ENCODE data around the gene YWHAG.

The YWHAG gene

DNA sequence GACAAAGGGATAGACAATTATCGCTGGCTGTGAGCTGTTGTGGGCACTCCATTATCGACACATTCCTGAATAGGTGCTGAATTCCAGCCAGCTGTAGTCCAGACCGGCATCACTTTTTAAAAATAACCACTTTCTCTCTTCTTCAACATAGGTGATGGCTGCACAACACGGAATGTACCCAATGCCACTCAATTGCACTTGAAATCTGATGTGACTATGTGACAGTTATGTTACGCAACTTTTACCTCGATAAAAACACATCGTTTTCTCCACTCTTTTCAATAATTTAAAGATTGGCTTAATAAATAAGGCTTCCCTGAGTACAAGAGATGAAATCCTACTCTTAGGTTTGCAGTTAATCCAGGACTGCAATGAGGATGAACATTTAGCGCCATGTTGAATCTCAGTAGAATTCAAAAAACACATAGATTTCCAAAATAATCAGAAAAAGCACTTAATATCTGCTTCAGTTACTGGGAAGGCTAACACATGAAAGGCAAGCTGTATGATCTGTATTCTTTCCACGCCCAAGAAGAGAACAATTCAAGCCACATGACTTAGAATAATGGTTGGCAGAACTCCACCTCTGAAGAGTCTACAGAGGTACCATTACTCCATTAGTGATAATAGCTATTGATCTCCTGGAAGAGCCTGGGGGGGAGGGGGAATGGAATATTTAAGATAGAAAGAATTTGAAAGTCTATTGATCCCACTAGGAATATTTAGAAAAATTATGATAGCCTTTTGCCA lies 3.6 kb downstream of the YWHAG start:
- no peak for TF ChIP-seq CTCF (IDR thresholded peaks at IDR 0.05; ENCODE audit: borderline replicate concordance, insufficient read depth, low read depth, low read length)
- no peak overlapping the region for H3K4me3 ChIP-seq (ENCODE audit: low read depth, low read length)

DNA sequence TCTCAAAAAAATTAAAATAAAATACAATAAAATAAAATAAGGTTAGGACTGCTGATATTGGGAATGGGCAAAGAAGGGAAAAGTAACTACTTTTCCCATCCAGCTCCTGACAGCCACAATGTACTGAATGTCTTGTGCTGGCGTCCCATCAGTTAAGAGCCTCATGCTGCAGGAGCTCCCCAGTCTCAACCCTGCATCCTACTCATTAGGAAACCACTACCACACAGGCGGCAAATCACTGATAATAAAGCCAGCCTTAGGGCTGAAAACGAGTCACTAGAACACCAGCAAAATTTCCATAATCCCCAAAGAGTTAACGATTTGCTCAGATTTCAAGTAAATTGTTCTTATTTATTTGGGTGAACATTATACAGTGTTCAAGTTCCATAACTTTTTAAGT lies 4.3 kb downstream of the YWHAG start:
- H3K4me3 ChIP-seq (ENCODE audit: low read depth, low read length), result no peak overlapping the region
- TF ChIP-seq CTCF (IDR thresholded peaks at IDR 0.05; ENCODE audit: borderline replicate concordance, insufficient read depth, low read depth, low read length), result no peak

DNA sequence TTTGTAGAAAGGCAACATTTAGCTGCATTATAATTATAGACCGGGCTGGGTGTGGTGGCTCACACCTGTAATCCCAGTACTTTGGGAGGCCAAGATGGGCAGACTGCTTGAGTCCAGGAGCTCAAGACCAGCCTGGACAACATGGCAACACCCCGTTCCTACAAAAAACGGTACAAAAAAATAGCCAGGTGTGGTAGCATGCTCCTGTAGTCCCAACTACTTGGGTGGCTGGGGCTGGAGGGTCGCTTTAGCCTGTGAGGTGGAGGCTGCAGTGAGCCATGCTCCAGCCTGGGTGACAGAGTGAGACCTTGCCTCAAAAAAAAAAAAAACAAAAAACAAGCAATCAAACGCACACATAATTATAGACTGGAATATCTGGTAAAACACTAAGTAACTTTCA lies 5.0 kb downstream of the YWHAG start:
- no peak overlapping the region for H3K4me3 ChIP-seq (ENCODE audit: low read depth, low read length)
- TF ChIP-seq CTCF (IDR thresholded peaks at IDR 0.05; ENCODE audit: borderline replicate concordance, insufficient read depth, low read depth, low read length), result no peak

GRCh38 chr7:76352193-76352592 lies 6.6 kb downstream of the YWHAG start:
- H3K4me3 ChIP-seq (ENCODE audit: low read depth, low read length), result no peak overlapping the region
- no peak for TF ChIP-seq CTCF (IDR thresholded peaks at IDR 0.05; ENCODE audit: borderline replicate concordance, insufficient read depth, low read depth, low read length)

GRCh38 chr7:76351372-76351771 lies 7.4 kb downstream of the YWHAG start:
- no peak for TF ChIP-seq CTCF (IDR thresholded peaks at IDR 0.05; ENCODE audit: borderline replicate concordance, insufficient read depth, low read depth, low read length)
- no peak overlapping the region for H3K4me3 ChIP-seq (ENCODE audit: low read depth, low read length)

DNA sequence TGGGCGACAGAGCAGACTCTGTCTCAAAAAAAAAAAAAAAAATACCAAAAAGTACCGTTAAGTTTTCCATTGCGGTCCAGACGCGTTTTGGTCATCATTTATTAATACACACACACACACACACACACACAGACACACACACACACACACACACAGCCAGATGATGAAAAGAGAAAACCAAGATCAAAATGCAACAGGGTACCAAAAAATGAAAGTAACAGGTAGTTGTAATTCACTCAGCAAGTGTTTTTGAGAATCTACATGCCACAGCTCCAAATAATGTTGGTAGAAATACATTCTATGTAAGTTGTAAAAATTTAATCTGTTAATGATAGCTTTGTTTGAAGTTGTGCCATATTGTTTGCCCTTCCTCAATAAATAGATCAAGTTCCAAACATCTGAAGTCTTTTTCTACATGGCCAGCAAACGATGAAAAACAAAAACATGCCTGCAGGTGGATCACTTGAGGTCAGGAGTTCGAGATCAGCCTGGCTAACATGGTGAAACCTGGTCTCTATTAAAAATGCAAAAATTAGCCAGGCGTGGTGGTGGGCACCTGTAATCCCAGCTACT lies 9.4 kb downstream of the YWHAG start:
- TF ChIP-seq CTCF (IDR thresholded peaks at IDR 0.05; ENCODE audit: borderline replicate concordance, insufficient read depth, low read depth, low read length), result no peak
- no peak overlapping the region for H3K4me3 ChIP-seq (ENCODE audit: low read depth, low read length)

DNA sequence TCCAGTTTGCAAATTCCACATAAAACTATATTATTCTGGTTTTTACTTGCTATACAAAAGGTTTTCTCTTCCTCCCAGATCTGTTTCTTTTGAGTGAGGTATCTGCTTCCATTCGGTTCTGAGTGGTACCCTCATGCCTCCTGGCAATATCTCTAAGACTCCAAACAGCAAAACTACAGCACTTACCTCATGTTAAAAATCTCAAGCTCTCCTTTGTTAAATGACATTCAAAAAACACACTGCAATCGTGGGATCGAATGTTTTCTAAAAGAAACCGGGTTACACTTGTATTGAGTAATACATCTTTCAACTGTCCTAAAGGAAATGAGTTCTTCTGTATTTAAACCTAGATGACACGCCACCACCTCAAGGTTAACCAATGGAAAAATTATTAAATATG lies 11.1 kb downstream of the YWHAG start:
- no peak overlapping the region for H3K4me3 ChIP-seq (ENCODE audit: low read depth, low read length)
- TF ChIP-seq CTCF (IDR thresholded peaks at IDR 0.05; ENCODE audit: borderline replicate concordance, insufficient read depth, low read depth, low read length), result no peak
